SU-DHL-6 (cell line): ENCODE data around the gene ST7.

ENCODE experiments used
- CTCF ChIP-seq: fragments of 200-600 bp; sonication (generic); IDR thresholded peaks from one replicate; pipeline ENCODE4 v1.5.1; 2017; ENCODE audit warnings: antibody characterized with exemption, mild to moderate bottlenecking, low read length, moderate library complexity; ENCODE audit not compliant: insufficient read depth, poor library complexity, severe bottlenecking
- EZH2phosphoT487 ChIP-seq: fragments of 200-600 bp; sonication (generic), shearing (Covaris generic); conservative IDR thresholded peaks from 2 replicates; pipeline ENCODE4 v1.6.1; 2018; ENCODE audit warnings: mild to moderate bottlenecking, antibody characterized with exemption, low read length, moderate library complexity, mixed read lengths

GRCh38 chr7:117005449-117005848 is 52.1 kb downstream of the ST7 start:
- TF ChIP-seq CTCF: no peak
- no peak for TF ChIP-seq EZH2phosphoT487
